GM18858 (cell line): ENCODE measurements around the gene EEFSEC.

Source experiments
- ATAC-seq: cut with Tn5 transposase; IDR thresholded peaks from one replicate; pipeline ENCODE4 v1.9.1; 2021; ENCODE audit not compliant: unreplicated experiment

EEFSEC gene

DNA sequence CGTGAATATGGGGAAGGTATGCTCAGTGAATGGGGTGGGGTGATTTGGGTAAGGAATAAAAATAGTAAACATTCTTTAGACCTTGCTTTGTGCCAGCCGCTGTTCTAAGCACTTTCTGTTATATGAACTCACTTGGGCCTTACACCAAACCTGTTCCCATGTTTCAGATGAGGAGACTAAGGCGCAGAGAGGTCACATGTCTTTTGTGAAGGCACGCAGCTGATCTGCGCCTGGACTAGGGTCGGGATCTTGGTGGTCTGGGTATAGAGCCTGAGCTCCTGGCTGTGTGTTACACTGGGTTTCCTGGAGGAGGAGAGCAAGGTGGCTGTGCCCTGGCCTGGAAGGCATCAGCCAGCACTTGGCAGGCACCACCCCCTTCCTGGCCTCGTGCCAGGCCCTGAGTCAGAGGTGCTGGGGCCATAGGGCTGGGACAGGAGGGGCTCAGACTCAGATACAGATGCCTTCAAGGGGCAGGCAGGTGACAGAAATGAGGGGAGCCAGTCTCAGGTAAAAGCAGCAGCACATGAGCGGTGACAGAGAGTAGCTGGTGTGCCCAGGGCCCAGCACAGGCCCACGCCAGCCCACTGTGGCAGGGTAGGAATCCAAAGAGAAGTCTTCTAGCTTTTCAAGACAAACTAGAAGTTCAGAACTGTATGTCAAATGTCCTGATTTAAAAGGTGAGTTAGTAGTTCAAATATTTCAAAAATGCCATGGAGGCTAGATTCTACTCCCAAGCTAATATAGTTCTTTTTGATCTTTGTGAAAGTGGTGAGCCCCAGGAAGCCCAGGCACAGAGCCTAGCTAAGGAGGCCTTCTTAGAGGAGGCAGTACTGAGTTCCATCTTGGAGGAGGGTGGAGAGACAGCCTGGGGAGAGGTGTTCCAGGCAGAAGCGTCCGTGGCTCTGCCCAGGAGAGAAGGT, 230.3 kb downstream of the EEFSEC start:
- ATAC-seq = no peak

DNA sequence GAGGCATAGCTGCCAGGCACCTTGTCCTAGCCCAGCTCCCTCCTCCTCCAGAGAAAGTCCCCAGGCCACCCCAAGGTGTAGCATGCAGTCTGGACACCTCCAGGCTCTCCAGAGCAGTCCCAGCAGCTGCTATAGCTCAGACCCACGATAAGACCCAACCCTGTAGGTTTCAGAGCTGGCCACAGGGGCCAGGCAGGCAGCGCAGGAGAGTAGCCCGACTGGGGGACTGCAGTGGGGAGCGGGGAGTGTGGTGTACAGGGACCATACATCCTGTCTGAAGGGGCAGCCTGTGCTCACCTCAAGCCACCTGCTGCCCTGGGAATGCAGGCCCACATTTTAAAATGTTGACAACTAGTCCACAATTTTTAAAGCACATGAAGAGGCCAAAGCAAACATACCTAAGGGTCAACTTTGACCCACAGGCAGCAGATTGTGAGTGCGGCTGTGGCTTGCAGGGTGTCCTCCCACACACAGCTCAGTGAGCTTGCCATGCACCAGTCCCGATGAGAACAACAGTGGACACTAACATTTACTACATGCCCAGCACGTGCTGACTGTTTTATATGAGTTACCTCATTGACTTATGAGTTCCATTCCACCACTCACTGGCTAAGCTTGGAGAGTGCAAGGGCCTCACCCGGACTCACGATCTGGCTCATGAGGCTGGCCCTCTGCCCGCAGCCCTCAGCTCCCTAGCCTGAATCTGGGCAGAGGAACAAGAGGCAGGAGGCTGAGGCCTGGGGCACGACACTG, 232.0 kb downstream of the EEFSEC start:
- no peak for ATAC-seq

DNA sequence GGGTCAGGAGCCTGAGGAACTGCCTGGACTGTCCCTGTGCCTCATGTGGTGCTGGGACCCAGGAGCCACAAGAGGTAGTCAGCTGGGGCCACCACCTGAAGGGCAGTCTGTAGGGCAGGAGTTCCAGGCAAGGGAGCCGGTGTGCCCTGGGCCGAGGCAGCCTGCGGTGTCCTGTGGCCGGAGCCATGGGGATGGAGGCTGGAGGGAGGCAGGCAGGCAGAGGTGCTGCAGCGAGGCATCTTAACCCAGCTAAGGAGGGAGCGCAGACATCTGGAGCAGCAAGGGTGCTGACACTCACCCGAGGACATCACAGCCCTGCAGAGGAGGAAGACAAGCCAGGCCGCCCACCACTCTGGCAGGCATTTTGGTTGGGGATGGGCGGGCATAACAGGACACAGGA, 235.7 kb downstream of the EEFSEC start:
- ATAC-seq = no peak

DNA sequence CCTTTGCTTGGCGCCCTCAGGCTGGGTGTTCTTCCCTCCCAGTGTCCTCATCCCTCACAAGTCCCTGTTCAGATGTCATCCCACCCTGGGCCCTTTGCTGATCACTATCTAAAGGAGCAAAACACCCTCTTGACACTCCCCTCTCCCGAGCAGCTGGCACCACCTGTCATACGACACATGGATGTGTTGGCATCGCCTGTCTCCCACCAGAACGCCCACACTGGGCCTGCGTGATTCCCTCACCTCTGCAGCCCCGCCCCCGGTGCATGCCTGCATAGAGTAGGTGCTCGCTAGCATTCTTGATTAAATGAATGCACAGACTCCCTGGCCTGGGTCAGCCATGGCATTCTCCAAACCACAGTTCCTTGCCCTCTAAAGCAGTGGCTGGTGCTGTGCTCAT, 237.6 kb downstream of the EEFSEC start:
- ATAC-seq = no peak

- ATAC-seq = no peak
Observed at GRCh38 chr3:128392021-128392420, 238.7 kb downstream of the EEFSEC start.

DNA sequence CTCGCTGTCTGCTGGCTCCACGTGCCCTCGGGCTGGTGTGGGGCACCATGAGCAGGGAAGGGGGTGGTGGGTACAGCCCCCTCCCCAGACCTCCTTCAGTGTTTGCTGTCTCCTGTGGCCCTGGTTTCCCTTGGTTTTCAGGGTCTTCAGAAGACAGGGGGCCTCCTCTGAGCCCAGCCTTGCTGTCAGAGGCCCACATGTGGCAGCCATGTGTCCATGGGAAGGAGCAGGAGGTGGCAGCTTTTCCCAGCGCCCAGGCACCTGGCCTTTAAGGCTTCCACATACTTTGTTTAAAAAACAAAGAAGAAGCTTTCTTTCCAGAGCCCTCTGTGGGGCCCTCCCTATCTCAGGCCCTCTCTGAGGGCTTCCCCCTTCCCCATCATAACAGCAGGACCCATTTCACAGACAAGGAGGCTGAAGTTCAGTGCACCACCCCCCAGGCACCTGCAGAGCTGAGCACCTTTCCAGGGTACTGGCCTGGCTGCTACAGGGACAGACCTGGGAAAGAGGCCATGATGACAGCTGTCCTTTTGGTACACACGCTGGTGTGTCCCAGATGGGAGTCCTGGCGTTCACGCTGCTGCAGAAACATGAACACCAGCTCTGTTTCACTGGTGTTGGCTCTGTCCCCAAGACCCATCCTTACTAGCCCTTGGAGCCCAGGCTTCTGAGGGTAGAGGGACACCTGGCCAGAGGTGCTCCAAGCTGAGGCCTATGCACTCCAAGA, 239.7 kb downstream of the EEFSEC start:
- ATAC-seq = no peak

DNA sequence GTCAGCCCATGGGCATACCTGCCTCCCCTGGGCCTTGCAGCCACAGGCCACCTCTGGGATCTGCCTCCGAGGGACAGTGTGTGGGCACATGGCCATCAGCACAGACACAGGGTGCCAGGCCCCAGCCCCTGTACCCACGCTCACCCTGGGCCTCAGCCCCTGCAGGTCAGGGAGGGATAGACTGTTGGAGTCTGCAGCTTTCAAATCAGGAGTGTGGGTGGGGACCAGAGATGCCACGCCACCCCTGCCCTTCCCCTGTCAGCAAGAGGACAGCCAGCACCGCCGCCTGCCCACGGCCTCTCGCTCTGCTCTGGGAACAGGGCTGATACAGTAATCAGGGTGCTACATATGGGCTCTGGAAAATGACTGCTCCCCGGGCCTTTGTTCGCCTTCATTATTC, 240.8 kb downstream of the EEFSEC start:
- ATAC-seq = no peak

DNA sequence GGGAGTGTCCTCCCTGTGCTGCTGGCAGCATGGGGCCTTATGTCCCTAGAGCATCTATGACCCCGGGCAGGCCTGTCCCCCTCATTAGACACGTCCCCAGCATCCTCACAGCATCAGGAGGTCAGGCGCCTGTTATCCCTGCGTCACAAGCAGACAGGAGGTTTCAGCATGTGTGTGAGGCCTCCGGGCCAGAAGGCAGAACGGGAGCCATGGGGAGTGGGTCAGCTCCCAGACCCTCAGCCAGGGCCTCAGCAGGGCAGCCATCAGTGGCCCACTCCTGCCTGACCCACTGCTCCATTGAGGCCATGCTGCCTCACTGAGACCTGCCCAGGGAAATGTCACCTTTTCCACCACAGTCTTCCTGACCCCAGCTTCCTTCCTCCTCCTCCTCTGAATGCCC, 241.8 kb downstream of the EEFSEC start:
- ATAC-seq = no peak

GRCh38 chr3:128395500-128396162, 242.3 kb downstream of the EEFSEC start:
- ATAC-seq = no peak

GRCh38 chr3:128397484-128397883, 244.2 kb downstream of the EEFSEC start:
- no peak for ATAC-seq

DNA sequence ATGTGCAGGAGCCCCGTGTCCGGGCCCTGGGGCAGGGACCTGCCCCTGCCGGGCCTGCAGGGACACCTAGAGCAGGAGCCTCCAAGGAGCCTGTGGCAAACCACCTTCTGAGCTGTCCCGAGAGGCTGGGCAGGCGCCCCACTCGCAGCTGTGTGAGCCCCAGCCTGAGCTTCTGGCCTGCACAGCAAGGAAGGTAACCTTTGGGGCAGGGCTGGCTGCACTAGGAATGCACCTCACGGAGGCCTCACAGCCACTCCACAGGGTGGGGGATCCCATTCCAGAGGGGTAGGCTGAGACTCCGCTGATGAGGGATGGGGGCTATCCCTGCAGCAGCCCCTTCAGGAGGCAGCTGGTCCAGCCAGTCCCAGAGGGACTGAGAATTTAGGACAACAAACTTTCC, 245.3 kb downstream of the EEFSEC start:
- no peak for ATAC-seq

- ATAC-seq = no peak
Observed at GRCh38 chr3:128399221-128399915, 246.1 kb downstream of the EEFSEC start.

DNA sequence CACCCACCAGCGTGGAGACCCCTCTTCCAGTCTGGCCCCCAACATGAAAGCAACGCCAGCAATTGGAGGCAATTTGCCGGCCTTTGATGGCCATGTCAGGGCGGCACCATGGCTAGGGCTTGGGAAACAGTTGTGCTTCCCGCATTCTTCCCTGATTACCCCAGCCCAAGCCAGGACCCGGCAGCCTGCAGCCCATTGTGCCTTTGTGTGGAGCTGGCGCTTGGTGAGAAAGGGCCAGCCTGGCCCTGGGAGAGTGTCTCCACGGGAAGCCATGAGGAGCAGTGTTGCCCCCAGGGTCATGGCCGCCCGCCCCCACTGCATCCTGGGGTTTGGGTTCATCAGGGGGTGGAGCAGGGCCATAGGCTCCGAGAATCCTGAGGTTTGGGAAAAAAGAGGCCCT, 247.4 kb downstream of the EEFSEC start:
- no peak for ATAC-seq

DNA sequence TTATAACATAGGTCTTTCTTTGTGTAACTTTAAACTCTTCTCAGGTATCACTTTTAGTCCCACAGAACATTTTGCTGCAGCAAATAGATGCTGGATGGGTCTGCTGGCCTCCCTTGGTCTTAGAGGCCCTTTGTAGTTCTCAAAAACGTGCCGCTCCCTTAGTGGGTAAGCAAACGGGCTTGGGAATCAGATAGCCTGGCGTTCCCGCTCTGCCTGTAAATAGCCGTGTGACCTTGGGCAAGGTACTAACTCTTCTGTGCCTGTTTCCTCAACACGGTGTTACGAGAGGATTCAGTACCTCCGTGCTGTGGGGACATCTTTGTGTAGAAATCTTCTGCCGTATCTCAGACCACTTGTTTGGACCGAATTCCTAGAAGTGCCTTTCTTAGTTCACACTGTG, 249.0 kb downstream of the EEFSEC start:
- no peak for ATAC-seq

DNA sequence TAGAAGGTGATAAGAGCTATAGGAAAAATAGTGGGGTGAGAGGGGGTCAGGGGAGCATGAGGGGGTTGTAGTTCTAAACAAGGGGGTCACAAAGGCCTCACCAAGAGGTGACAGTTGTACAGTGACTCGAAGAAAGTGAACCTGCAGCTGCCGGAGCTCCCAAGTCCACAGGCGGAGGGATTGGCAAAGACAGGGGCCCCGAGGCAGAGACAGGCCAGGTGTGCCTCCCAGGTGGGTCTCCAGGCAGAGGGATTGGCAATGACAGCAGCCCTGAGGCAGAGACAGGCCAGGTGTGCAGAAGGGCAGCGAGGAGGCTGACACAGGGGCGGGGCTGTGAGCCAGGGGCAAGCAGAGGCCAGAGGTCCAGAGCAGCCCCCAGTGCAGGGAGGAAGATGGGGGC, 249.7 kb downstream of the EEFSEC start:
- ATAC-seq = no peak

- ATAC-seq = no peak
Observed at GRCh38 chr3:128404276-128405068, 251.2 kb downstream of the EEFSEC start.

DNA sequence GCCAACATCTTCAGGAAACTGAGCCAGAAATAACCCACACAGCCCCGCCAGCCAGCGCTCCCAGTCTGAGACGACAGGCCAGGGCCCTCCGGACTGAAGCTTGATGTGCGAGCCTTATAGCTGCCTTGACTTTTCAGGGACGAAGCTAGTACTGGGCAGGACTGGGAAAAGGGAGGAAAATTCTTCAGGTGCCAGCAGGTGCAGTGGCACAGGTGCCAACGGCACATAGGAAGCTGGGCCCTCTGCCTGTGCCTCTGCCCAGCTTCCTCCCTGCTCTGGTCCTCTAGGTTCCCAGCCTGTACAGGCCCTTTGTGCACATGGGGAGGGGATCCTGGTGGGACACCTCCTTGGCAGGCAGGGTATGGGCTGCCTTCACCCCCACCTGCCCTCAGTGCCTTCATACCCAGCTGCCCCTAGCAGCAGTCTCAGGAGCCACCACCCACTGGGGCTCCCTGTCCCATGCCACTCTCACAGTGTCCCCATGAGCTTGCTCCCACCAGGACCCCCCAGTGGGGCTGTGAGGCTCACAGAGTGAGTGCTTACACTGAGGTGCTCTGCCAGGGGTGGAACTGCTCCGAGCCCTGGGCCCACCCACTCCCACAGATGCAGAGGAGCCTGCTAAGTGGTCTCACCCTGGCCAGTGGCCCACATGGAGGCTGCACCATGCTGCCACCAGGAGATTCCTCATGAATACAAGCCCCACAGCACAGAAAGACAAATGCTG, 252.4 kb downstream of the EEFSEC start:
- no peak for ATAC-seq

- ATAC-seq = no peak
Observed at GRCh38 chr3:128407247-128407646, 254.0 kb downstream of the EEFSEC start.
